Ishikawa (cell line): ENCODE data around the gene NHLRC2.

Source experiments
- CEBPB ChIP-seq: IDR thresholded peaks from 2 replicates; pipeline ENCODE4 v1.6.1; 2012
- CREB1 ChIP-seq: IDR thresholded peaks from 2 replicates; pipeline ENCODE4 v1.6.1; 2012; ENCODE audit warnings: low read depth
- EP300 ChIP-seq: IDR thresholded peaks from 2 replicates; pipeline ENCODE4 v1.6.1; 2012; ENCODE audit warnings: borderline replicate concordance
- RAD21 ChIP-seq: IDR thresholded peaks from 2 replicates; pipeline ENCODE4 v1.6.1; 2012; ENCODE audit warnings: low read depth
- REST ChIP-seq: IDR thresholded peaks from 2 replicates; pipeline ENCODE4 v1.6.1; 2012; ENCODE audit warnings: low read depth, mild to moderate bottlenecking
- TAF1 ChIP-seq: IDR thresholded peaks from 2 replicates; pipeline ENCODE4 v1.6.1; 2012; ENCODE audit warnings: low read depth, mild to moderate bottlenecking
- TEAD4 ChIP-seq: IDR thresholded peaks from 2 replicates; pipeline ENCODE4 v1.6.1; 2012
- YY1 ChIP-seq: IDR thresholded peaks from 2 replicates; pipeline ENCODE4 v1.6.1; 2012; ENCODE audit warnings: low read depth

DNA sequence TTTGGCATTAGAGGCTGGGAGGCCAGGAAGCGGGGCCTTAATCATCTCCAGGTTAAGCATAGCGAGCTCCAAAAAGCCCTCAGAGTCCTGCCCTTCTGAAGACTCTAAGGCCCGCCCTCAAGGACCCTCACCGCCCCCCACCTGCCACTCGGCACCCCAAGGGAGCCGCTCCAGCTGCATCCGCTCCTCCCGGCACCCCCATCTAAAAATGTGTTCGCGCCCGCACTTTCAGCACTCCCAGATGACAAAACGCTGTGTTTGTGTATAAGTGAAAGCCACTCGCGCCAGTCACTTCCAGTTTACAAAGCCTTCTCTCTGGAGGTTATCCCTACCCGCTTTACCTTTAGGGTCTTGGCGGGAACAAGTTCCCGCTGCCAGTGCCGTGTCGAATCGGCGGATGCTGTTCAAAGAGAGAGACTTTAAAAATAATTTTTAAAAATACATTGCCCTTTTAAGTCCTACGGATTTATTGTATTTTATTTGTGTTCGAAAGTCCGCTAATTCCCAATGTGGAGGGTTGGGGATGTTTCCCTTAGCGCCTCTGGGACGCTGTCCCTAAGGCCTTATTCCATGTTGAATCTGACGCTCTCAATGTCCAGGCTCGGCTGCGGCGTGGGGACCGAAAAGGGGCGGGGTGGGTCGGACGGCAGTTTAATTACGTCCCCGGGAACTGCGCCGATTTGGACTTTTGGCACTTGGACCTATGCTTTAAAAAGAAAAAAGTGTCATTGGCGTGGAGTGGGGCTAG is at the start of gene NHLRC2, which contains the start of gene DCLRE1A:
- TF ChIP-seq YY1 (no peak), RAD21 (no peak), REST (0 out of 2 replicates have a peak, but pooled peaks have one; percentile 10), TAF1 (peak; percentile 69; the same call in 1 of the 2 replicates), CEBPB (no peak), EP300 (peak; percentile 72), TEAD4 (0 out of 2 replicates have a peak, but pooled peaks have one; percentile 6), CREB1 (no peak)
